GM23248 (cell line): ENCODE results near the gene ARHGEF11.

ENCODE experiments used
- EZH2 ChIP-seq: fragments of 200-600 bp; sonication (generic); IDR thresholded peaks from 2 replicates; pipeline ENCODE4 v1.6.1; 2018; ENCODE audit warnings: antibody characterized with exemption, mild to moderate bottlenecking; ENCODE audit not compliant: insufficient read depth, poor library complexity, severe bottlenecking
- EZH2phosphoT487 ChIP-seq: fragments of 200-600 bp; sonication (generic); IDR thresholded peaks from 2 replicates; pipeline ENCODE4 v1.6.1; 2018; ENCODE audit warnings: antibody characterized with exemption, moderate library complexity, mild to moderate bottlenecking, low read depth; ENCODE audit not compliant: insufficient read depth

- TF ChIP-seq EZH2 (no peak), EZH2phosphoT487 (no peak)
Observed at GRCh38 chr1:156904187-156904959, 141.2 kb downstream of the ARHGEF11 start.
